ENCODE data around the gene POTEI.
"Not testable (repeated sequence)": the region's sequence is repeated elsewhere in the genome, so short reads cannot be mapped to it uniquely, and the experiment has no call there.

Gene POTEI

DNA sequence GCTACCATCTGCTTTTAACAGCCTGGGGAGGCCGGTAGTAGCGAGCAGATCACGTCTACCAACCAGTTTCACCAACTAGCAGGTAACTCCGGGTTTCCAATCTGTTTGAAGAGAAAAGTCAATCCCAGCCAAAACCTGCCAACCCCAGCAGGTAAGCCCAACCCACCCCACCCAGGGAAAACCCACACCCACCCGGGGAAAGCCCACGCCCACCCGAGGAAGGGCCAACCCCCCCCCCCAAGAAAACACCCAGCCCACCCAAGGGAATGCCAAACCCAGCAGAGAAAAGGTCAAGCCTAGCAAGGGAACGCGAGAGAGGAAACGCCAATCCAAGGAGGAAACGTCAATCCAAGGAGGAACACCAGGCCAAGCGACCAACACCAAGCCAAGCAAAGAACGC is at the start of gene POTEI:
Gene POTEI (minus strand): TSS at position 101 of the 400 bp plus-strand sequence. CDS start 93 bp downstream, at position 8.
- DNase-seq (ENCODE audit: low read depth); H3K4me3 ChIP-seq (ENCODE audit: control insufficient read depth, low read depth, low read length): not testable (repeated sequence)

GRCh38 chr2:130556441-130556840 is 47.3 kb upstream of the POTEI start:
- DNase-seq (ENCODE audit: low read depth); H3K4me3 ChIP-seq (ENCODE audit: control insufficient read depth, low read depth, low read length): not testable (repeated sequence)

- not testable (repeated sequence) for H3K4me3 ChIP-seq (ENCODE audit: control insufficient read depth, low read depth, low read length); DNase-seq (ENCODE audit: low read depth)
These were observed 45.0 kb upstream of the POTEI start for GRCh38 chr2:130554178-130554577.

DNA sequence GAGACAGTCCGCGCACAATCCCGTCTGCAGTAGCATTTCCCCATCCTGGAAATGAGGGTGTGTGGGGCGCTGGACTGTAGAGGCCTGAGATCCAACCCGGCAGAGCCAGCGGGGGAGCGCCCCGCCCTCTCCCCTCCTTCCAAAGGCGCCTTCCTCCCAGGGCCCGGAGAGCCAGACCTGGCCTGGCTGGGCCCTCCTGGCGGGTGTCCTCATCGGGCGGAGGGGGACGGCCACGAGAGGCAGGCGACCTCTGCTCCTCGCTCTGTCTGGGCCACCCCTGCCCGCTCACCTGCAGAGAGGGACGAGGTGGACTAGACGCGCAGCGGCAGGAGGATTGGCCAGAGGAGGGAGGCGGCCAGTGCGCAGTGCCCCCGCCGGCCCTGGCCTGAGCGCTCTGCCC is 40.3 kb upstream of the POTEI start:
- H3K4me3 ChIP-seq (ENCODE audit: control insufficient read depth, low read depth, low read length), result not testable (repeated sequence)

DNA sequence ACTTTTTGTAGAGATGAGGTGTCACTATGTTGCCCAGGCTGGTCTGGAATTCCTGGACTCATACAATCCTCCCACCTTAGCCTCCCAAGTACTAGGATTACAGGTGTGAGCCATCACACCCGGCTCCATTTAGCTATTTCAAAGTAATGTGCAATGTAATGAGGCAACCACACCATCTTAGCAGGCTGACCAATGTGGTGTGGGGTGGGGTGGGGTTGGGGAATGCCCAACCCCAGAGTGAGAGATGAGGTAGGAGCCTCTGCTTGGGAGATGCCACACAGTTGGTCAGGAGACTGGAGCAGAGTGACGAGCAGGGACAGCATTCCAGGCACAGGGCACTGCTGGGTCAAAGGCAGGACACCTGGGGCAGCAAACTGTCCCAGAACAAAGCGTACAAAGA is 39.3 kb upstream of the POTEI start:
- not testable (repeated sequence) for DNase-seq (ENCODE audit: low read depth); H3K4me3 ChIP-seq (ENCODE audit: control insufficient read depth, low read depth, low read length)

More for the DNA sequence above, 40.3 kb upstream of the POTEI start:
- DNase-seq (ENCODE audit: low read depth), result not testable (repeated sequence)

DNA sequence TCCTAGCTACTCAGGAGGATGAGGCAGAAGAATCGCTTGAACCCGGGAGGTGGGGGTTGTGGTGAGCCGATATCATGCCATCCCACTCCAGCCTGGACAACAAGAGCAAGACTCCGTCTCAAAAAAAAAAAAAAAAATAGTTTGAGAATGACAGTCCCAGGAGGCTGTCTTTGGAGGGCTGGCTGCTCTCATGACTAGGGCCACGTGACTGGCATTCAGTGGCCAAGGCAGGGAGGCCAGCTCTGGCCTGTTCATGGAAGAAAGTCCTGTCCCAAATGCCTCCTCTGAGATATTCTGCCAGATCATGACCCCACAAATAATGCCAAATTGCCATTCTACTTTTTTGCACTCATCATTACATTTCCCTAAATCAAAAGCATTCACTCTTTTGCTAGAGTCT is 35.9 kb upstream of the POTEI start:
- not testable (repeated sequence) for H3K4me3 ChIP-seq (ENCODE audit: control insufficient read depth, low read depth, low read length)

GRCh38 chr2:130543785-130544528 is 34.8 kb upstream of the POTEI start:
- not testable (repeated sequence) for DNase-seq (ENCODE audit: low read depth); H3K4me3 ChIP-seq (ENCODE audit: control insufficient read depth, low read depth, low read length)

More for the DNA sequence above, 35.9 kb upstream of the POTEI start:
- not testable (repeated sequence) for DNase-seq (ENCODE audit: low read depth)

DNA sequence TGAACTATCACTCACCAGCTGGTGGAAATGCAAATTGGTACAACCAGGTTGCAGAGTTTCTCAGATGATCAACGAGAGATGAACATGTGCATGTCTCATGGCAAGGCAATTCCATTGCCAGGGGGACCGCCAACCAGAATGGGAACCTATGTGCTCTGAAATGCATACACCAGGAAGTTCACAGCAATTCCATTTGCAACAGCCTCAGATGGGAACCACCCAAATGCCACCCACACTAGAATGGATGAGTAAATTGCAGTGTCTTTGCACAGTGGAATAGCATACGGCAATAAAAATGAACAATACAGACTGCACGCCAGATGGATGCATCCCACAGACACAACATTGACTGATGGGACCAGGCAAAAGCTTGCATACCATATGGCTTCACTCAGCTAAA is 33.7 kb upstream of the POTEI start:
- not testable (repeated sequence) for DNase-seq (ENCODE audit: low read depth); H3K4me3 ChIP-seq (ENCODE audit: control insufficient read depth, low read depth, low read length)

GRCh38 chr2:130538271-130538670 is 29.1 kb upstream of the POTEI start:
- H3K4me3 ChIP-seq (ENCODE audit: control insufficient read depth, low read depth, low read length); DNase-seq (ENCODE audit: low read depth): not testable (repeated sequence)

GRCh38 chr2:130536654-130537053 is 27.5 kb upstream of the POTEI start:
- H3K4me3 ChIP-seq (ENCODE audit: control insufficient read depth, low read depth, low read length); DNase-seq (ENCODE audit: low read depth): not testable (repeated sequence)

DNA sequence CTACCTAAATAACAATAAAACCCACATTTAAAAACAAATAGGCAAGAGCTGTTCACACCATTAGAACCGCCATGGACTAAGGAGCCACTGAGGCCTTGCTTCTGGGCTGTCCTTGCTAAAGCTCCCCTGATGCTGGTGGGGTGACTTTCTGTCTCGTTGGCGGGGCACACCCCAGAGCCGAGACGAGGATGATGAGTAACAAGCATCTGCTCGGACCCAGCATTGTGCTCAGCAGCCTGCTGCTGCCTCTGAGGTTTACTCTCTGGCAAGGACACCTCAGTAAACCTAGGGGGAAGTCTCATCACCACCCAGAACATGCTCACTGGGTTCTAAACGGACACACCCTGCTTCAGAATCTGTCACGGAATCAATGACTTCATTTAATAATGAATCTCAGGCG is 22.5 kb upstream of the POTEI start:
- DNase-seq (ENCODE audit: low read depth); H3K4me3 ChIP-seq (ENCODE audit: control insufficient read depth, low read depth, low read length): not testable (repeated sequence)

- H3K4me3 ChIP-seq (ENCODE audit: control insufficient read depth, low read depth, low read length); DNase-seq (ENCODE audit: low read depth): not testable (repeated sequence)
These were observed 22.1 kb upstream of the POTEI start for GRCh38 chr2:130531225-130531624.

DNA sequence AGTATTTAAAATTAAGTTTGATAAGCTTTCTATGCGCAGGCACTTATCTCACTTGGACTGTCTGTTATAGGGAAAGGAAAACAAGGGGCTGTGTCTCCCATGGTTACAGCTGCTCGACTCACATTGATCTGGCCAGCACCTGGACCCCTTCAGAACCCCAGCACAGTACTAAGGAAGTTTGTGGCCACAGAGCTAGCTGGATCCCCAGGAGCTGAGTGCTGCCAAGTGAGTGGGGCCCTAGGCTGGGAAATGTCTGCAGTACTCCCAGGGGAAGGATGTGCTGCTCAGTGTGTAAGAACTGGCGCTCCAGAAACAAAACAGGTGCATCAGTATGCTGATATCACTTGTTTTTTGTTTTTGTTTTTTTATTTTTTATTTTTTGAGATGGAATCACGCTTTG is 21.1 kb upstream of the POTEI start:
- not testable (repeated sequence) for H3K4me3 ChIP-seq (ENCODE audit: control insufficient read depth, low read depth, low read length); DNase-seq (ENCODE audit: low read depth)

- DNase-seq (ENCODE audit: low read depth); H3K4me3 ChIP-seq (ENCODE audit: control insufficient read depth, low read depth, low read length): not testable (repeated sequence)
These were observed 20.4 kb upstream of the POTEI start for GRCh38 chr2:130529545-130529944.

DNA sequence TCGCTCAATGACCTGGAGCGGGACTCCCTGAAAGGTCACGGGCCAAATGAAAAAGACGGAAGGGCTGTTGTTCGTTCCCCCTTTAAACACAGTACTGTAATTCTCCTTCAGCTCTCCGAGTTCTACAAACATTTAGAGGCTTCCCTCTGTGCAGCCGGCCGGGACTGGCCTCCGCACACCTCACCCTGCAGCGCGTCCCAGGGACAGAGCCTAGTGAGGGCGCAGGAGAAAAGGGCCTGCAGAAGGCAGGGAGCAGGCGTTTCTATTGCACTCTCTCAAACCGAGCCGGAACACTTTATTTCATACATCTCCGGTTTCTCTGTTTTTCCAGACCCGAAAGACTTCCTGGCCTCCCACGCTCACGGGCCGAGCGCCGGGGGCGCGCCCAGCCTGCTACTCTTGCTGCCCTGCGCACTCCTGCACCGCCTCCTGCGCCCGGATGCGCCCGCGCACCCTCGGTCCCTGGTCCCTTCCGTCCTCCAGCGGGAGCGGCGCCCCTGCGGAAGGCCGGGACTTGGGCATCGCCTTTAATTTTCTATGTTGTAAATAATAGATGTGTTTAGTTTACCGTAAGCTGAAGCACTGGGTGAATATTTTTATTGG is 18.3 kb upstream of the POTEI start:
- not testable (repeated sequence) for DNase-seq (ENCODE audit: low read depth); H3K4me3 ChIP-seq (ENCODE audit: control insufficient read depth, low read depth, low read length)

GRCh38 chr2:130522390-130522789 is 13.3 kb upstream of the POTEI start:
- DNase-seq (ENCODE audit: low read depth); H3K4me3 ChIP-seq (ENCODE audit: control insufficient read depth, low read depth, low read length): not testable (repeated sequence)

GRCh38 chr2:130520992-130521391 is 11.9 kb upstream of the POTEI start, which contains the start of gene CFC1B:
Gene CFC1B, plus strand, starts transcription at chr2:130521222. Its CDS starts 263 bp downstream, at chr2:130521485.
- not testable (repeated sequence) for DNase-seq (ENCODE audit: low read depth)

DNA sequence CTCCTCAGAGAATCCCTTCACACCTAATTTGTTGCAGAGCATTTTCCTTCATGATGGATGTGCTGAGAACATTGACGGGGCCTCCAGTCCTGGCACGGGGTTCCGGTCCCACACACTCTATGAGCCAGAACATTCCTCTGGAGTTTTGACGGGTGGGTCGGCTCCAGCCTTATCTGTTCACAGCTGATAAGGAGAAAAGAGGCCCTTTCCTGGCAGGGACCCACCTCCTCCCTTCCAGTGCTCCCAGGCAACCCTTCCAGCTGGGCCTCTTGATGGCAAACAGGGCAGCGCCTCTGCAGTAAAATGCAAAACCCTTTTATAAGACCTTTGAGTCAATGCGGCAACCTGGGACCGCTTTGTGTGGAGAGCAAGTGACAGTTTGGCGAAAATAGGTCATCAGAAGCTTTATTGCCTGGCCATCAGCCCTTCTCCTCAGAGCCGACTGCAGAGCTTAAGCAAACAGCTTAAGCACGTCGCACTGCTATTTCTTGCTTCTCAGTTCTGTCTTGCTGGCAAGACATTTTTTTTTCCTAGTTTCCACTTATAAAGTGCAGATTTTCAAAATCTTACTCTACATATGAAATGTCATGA is 9.5 kb upstream of the POTEI start:
- DNase-seq (ENCODE audit: low read depth); H3K4me3 ChIP-seq (ENCODE audit: control insufficient read depth, low read depth, low read length): not testable (repeated sequence)

More at GRCh38 chr2:130520992-130521391, 11.9 kb upstream of the POTEI start, which contains the start of gene CFC1B:
- H3K4me3 ChIP-seq (ENCODE audit: control insufficient read depth, low read depth, low read length), result not testable (repeated sequence)

- H3K4me3 ChIP-seq (ENCODE audit: control insufficient read depth, low read depth, low read length); DNase-seq (ENCODE audit: low read depth): not testable (repeated sequence)
These were observed 2.8 kb upstream of the POTEI start for GRCh38 chr2:130511747-130512451.
